GM15510 (cell line): ENCODE measurements around the gene ERC1.

Experiments used
- POLR2A ChIP-seq: IDR thresholded peaks from 3 replicates; pipeline ENCODE4 v1.6.1; 2011; ENCODE audit warnings: borderline replicate concordance; ENCODE audit not compliant: insufficient read length; ENCODE audit errors: extremely low read depth

ERC1 gene

GRCh38 chr12:1199700-1200099 lies 208.7 kb downstream of the ERC1 start:
- TF ChIP-seq POLR2A, result no peak

GRCh38 chr12:1201030-1201429 lies 210.0 kb downstream of the ERC1 start:
- TF ChIP-seq POLR2A, result no peak

GRCh38 chr12:1201886-1202285 lies 210.9 kb downstream of the ERC1 start:
- TF ChIP-seq POLR2A, result no peak

GRCh38 chr12:1203735-1204019 lies 212.7 kb downstream of the ERC1 start:
- no peak for TF ChIP-seq POLR2A

GRCh38 chr12:1204581-1205121 lies 213.6 kb downstream of the ERC1 start:
- TF ChIP-seq POLR2A, result no peak

GRCh38 chr12:1205512-1206060 lies 214.6 kb downstream of the ERC1 start:
- no peak for TF ChIP-seq POLR2A

GRCh38 chr12:1206118-1206734 lies 215.2 kb downstream of the ERC1 start:
- no peak for TF ChIP-seq POLR2A

- TF ChIP-seq POLR2A, result no peak
These were observed 216.3 kb downstream of the ERC1 start for GRCh38 chr12:1207276-1207675.

GRCh38 chr12:1212526-1212925 lies 221.5 kb downstream of the ERC1 start:
- no peak for TF ChIP-seq POLR2A

GRCh38 chr12:1213205-1213604 lies 222.2 kb downstream of the ERC1 start:
- TF ChIP-seq POLR2A, result no peak

GRCh38 chr12:1213618-1214205 lies 222.7 kb downstream of the ERC1 start:
- no peak for TF ChIP-seq POLR2A

- TF ChIP-seq POLR2A, result no peak
These were observed 225.5 kb downstream of the ERC1 start for GRCh38 chr12:1216560-1216959.

GRCh38 chr12:1217191-1217949 lies 226.3 kb downstream of the ERC1 start:
- TF ChIP-seq POLR2A, result no peak

- no peak for TF ChIP-seq POLR2A
These were observed 227.3 kb downstream of the ERC1 start for GRCh38 chr12:1218369-1218768.

- TF ChIP-seq POLR2A, result no peak
These were observed 229.4 kb downstream of the ERC1 start for GRCh38 chr12:1220127-1221092.

GRCh38 chr12:1222858-1223639 lies 232.0 kb downstream of the ERC1 start:
- no peak for TF ChIP-seq POLR2A
